ENCODE data around the gene AFF2.

DNA sequence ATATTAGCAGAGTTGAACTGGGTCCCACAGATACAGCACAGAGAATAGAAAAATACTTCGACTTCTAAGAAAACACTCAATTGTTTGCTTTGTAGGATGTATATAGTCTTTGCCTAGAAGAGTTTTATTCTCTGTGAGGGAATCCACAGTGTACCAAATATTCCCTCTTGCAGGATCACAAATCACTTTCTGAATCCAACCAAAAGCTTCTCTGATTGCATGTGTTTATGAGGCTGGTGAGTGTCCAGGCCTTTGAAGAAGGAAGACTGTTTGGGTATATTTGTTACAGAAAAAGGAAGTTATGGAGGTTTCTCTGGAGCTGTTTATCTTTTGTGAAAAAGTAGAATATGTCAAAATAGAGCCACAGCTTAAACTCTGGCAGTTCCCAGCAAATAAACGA is 423.2 kb downstream of the AFF2 start:
- TF ChIP-seq, protein P1, sequence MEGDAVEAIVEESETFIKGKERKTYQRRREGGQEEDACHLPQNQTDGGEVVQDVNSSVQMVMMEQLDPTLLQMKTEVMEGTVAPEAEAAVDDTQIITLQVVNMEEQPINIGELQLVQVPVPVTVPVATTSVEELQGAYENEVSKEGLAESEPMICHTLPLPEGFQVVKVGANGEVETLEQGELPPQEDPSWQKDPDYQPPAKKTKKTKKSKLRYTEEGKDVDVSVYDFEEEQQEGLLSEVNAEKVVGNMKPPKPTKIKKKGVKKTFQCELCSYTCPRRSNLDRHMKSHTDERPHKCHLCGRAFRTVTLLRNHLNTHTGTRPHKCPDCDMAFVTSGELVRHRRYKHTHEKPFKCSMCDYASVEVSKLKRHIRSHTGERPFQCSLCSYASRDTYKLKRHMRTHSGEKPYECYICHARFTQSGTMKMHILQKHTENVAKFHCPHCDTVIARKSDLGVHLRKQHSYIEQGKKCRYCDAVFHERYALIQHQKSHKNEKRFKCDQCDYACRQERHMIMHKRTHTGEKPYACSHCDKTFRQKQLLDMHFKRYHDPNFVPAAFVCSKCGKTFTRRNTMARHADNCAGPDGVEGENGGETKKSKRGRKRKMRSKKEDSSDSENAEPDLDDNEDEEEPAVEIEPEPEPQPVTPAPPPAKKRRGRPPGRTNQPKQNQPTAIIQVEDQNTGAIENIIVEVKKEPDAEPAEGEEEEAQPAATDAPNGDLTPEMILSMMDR (IDR thresholded peaks at IDR 0.05), result no peak
- no peak for TF ChIP-seq POLR2A (IDR thresholded peaks at IDR 0.05)
